ENCODE data around the gene RNU1-4.

- TF ChIP-seq CTCF (IDR thresholded peaks at IDR 0.05) (no peak), POLR2A (IDR thresholded peaks at IDR 0.05) (no peak)
Measured at GRCh38 chr1:16716691-16717335, 23.5 kb upstream of the RNU1-4 start.

All from prostate gland (tissue), 2 donors.